Activated CD4-positive, alpha-beta T cell treated with anti-CD3 and anti-CD28 coated beads for 36 hours (primary cell): ENCODE measurements around the gene MAP1S. TPM values are rescaled to one million over a fixed set of nuclear protein-coding genes. Genes with fewer than 3 reads are reported as not detected.

Source experiments
- ATAC-seq: fragments of 200-7000 bp; cut with Tn5 transposase; one replicate; pipeline ENCODE4 v1.10.0; 2021; ENCODE audit warnings: mild to moderate bottlenecking, moderate library complexity
- CTCF ChIA-PET: fragments of 350-600 bp; sonication (Branson Sonifier 250); formaldehyde crosslinking; loops from one replicate; lab custom pipeline; 2021; ENCODE audit warnings: antibody characterized with exemption; lab: Charles Lee
- POLR2A ChIA-PET: fragments of 350-600 bp; sonication (Branson Sonifier 250); formaldehyde crosslinking; loops from one replicate; lab custom pipeline; 2021; ENCODE audit warnings: antibody characterized with exemption, inconsistent platforms; lab: Charles Lee
- DNase-seq: peaks from one replicate; pipeline ENCODE4 v3.0.0-alpha.2; 2020
- H3K27ac Mint-ChIP-seq: one replicate; pipeline ENCODE4 v1.8.0; 2021; ENCODE audit warnings: mixed read lengths
- H3K27me3 Mint-ChIP-seq: one replicate; pipeline ENCODE4 v1.8.0; 2021; ENCODE audit warnings: mixed read lengths
- H3K36me3 Mint-ChIP-seq: one replicate; pipeline ENCODE4 v1.8.0; 2021; ENCODE audit warnings: low read depth, mixed read lengths
- H3K4me1 Mint-ChIP-seq: one replicate; pipeline ENCODE4 v1.8.0; 2021; ENCODE audit warnings: mixed read lengths
- H3K4me3 Mint-ChIP-seq: one replicate; pipeline ENCODE4 v1.8.0; 2021; ENCODE audit warnings: mild to moderate bottlenecking, moderate library complexity, mixed read lengths
- H3K9me3 Mint-ChIP-seq: one replicate; pipeline ENCODE4 v1.8.0; 2021; ENCODE audit warnings: low read depth, mixed read lengths
- intact Hi-C, 2 experiments: fragments of 100-400 bp; cut with DNase I in 1 of 2; cut with micrococcal nuclease in 1 of 2; formaldehyde crosslinking; loops; one replicate each; pipeline versions ENCODE4 v1.14.2 to v1.15.1; 2022 to 2024; cut with DNase I, micrococcal nuclease
- total RNA-seq, 2 experiments: library from RNA; stranded (reverse); gene quantifications; one replicate each; pipeline ENCODE4 v1.2.3, GENCODE V29; 2021

The MAP1S gene
- total RNA-seq, 2 experiments from 2014 or later = 57.6 to 79.3 TPM

GRCh38 chr19:17683078-17683477 lies 36.2 kb upstream of the MAP1S start:
- H3K4me3 Mint-ChIP-seq = no peak overlapping the region
- intact Hi-C loops = loop anchor here in 1 of 2 experiments (10.0 kb wide), 1 partner anchor 232 kb away; no protein-coding TSS in a partner anchor
- H3K27ac Mint-ChIP-seq = no peak overlapping the region
- H3K9me3 Mint-ChIP-seq = no peaks in the 10 kb centered on the region
- peaks cover 14% of the 10 kb centered on the region for H3K4me1 Mint-ChIP-seq
- H3K36me3 Mint-ChIP-seq = no peaks in the 10 kb centered on the region
- DNase-seq (no peak), ATAC-seq (no peak)
- POLR2A ChIA-PET = no interaction called here
- H3K27me3 Mint-ChIP-seq = peaks cover 51% of the 10 kb centered on the region
- CTCF ChIA-PET = no interaction called here

- no peak overlapping the region for H3K27ac Mint-ChIP-seq
- ChIA-PET POLR2A (no interaction called here), CTCF (no interaction called here)
- no peaks in the 10 kb centered on the region for H3K36me3 Mint-ChIP-seq
- peaks cover 55% of the 10 kb centered on the region for H3K27me3 Mint-ChIP-seq
- ATAC-seq (no peak), DNase-seq (no peak)
- no peak overlapping the region for H3K4me3 Mint-ChIP-seq
- intact Hi-C loops = loop anchor here in 1 of 2 experiments (10.0 kb wide), 1 partner anchor 231 kb away; no protein-coding TSS in a partner anchor
- no peaks in the 10 kb centered on the region for H3K9me3 Mint-ChIP-seq
- H3K4me1 Mint-ChIP-seq = peaks cover 17% of the 10 kb centered on the region
Observed at GRCh38 chr19:17684256-17684655, 35.0 kb upstream of the MAP1S start.

GRCh38 chr19:17685451-17686022 lies 33.7 kb upstream of the MAP1S start:
- intact Hi-C loops = loop anchor here in 1 of 2 experiments (10.0 kb wide), 1 partner anchor 229 kb away; no protein-coding TSS in a partner anchor
- ChIA-PET CTCF (no interaction called here), POLR2A (no interaction called here)
- ATAC-seq = no peak
- Mint-ChIP-seq H3K9me3 (no peaks in the 10 kb centered on the region), H3K4me3 (no peak overlapping the region), H3K36me3 (no peaks in the 10 kb centered on the region), H3K27me3 (peaks cover 47% of the 10 kb centered on the region), H3K4me1 (peaks cover 13% of the 10 kb centered on the region), H3K27ac (no peak overlapping the region)
- DNase-seq = no peak

- Mint-ChIP-seq H3K27me3 (peaks cover 47% of the 10 kb centered on the region), H3K4me3 (no peak overlapping the region), H3K36me3 (no peaks in the 10 kb centered on the region), H3K9me3 (no peaks in the 10 kb centered on the region), H3K4me1 (peaks cover 12% of the 10 kb centered on the region), H3K27ac (no peak overlapping the region)
- ChIA-PET POLR2A (no interaction called here), CTCF (no interaction called here)
- intact Hi-C loops = loop anchor here in 1 of 2 experiments (10.0 kb wide), 1 partner anchor 229 kb away; no protein-coding TSS in a partner anchor
- DNase-seq (no peak), ATAC-seq (no peak)
Observed at GRCh38 chr19:17686023-17686521, 33.2 kb upstream of the MAP1S start.

- Mint-ChIP-seq H3K9me3 (no peaks in the 10 kb centered on the region), H3K27me3 (peaks cover 43% of the 10 kb centered on the region), H3K4me3 (no peak overlapping the region), H3K36me3 (no peaks in the 10 kb centered on the region), H3K4me1 (peaks cover 12% of the 10 kb centered on the region), H3K27ac (no peak overlapping the region)
- no peak for ATAC-seq
- CTCF ChIA-PET = interaction anchor here (0.5 to 0.7 kb wide), 2 partner anchors 13 to 172 kb away, joined by 3 to 5 read pairs; no protein-coding TSS in a partner anchor
- DNase-seq = no peak
- intact Hi-C loops = loop anchor here in 1 of 2 experiments (10.0 kb wide), 1 partner anchor 228 kb away; no protein-coding TSS in a partner anchor
- POLR2A ChIA-PET = no interaction called here
Observed at GRCh38 chr19:17686592-17687024, 32.7 kb upstream of the MAP1S start.

GRCh38 chr19:17687141-17687856 lies 32.0 kb upstream of the MAP1S start:
- POLR2A ChIA-PET = no interaction called here
- Mint-ChIP-seq H3K4me1 (peaks cover 12% of the 10 kb centered on the region), H3K27me3 (peaks cover 43% of the 10 kb centered on the region), H3K36me3 (no peaks in the 10 kb centered on the region), H3K27ac (no peak overlapping the region), H3K9me3 (no peaks in the 10 kb centered on the region), H3K4me3 (no peak overlapping the region)
- no peak for DNase-seq
- intact Hi-C loops = loop anchor here in 1 of 2 experiments (10.0 kb wide), 1 partner anchor 228 kb away; no protein-coding TSS in a partner anchor
- CTCF ChIA-PET = interaction anchor here (0.5 to 0.8 kb wide), 3 partner anchors 13 to 172 kb away, joined by 3 to 5 read pairs (median 3); no protein-coding TSS in a partner anchor
- ATAC-seq = no peak

GRCh38 chr19:17687857-17688784 lies 31.2 kb upstream of the MAP1S start, which contains the start of gene UNC13A:
Gene UNC13A, minus strand, starts transcription at chr19:17688354. Its CDS starts 155 bp downstream, at chr19:17688199.
- ATAC-seq = peak; percentile 75
- POLR2A ChIA-PET = no interaction called here

GRCh38 chr19:17688853-17689595 lies 30.3 kb upstream of the MAP1S start:
- no peaks in the 10 kb centered on the region for H3K36me3 Mint-ChIP-seq
- H3K9me3 Mint-ChIP-seq = no peaks in the 10 kb centered on the region
- ChIA-PET CTCF (interaction anchor here (0.7 kb wide), 1 partner anchor 288 kb away, joined by 4 read pairs; no protein-coding TSS in a partner anchor), POLR2A (no interaction called here)
- H3K4me1 Mint-ChIP-seq = peaks cover 12% of the 10 kb centered on the region
- peaks cover 39% of the 10 kb centered on the region for H3K27me3 Mint-ChIP-seq
- DNase-seq = no peak
- intact Hi-C loops = loop anchor here in 1 of 2 experiments (10.0 kb wide), 1 partner anchor 226 kb away; no protein-coding TSS in a partner anchor
- ATAC-seq = no peak
- no peak overlapping the region for H3K4me3 Mint-ChIP-seq
- no peak overlapping the region for H3K27ac Mint-ChIP-seq

More at GRCh38 chr19:17687857-17688784, 31.2 kb upstream of the MAP1S start, which contains the start of gene UNC13A:
- H3K9me3 Mint-ChIP-seq = no peaks in the 10 kb centered on the region
- intact Hi-C loops = loop anchor here in 1 of 2 experiments (10.0 kb wide), 1 partner anchor 227 kb away; no protein-coding TSS in a partner anchor
- no peak within 1 kb of the TSS for H3K27ac Mint-ChIP-seq
- DNase-seq = peak; percentile 75
- no peaks in the 10 kb centered on the region for H3K36me3 Mint-ChIP-seq
- H3K4me3 Mint-ChIP-seq = no peak within 1 kb of the TSS
- H3K27me3 Mint-ChIP-seq = peaks cover 40% of the 10 kb centered on the region
- CTCF ChIA-PET = interaction anchor here (0.8 kb wide), 1 partner anchor 14 kb away, joined by 3 read pairs; no protein-coding TSS in a partner anchor
- H3K4me1 Mint-ChIP-seq = peaks cover 12% of the 10 kb centered on the region

- H3K36me3 Mint-ChIP-seq = no peaks in the 10 kb centered on the region
- no peaks in the 10 kb centered on the region for H3K9me3 Mint-ChIP-seq
- peaks cover 26% of the 10 kb centered on the region for H3K27me3 Mint-ChIP-seq
Observed at GRCh38 chr19:17692566-17692965, 26.7 kb upstream of the MAP1S start.

GRCh38 chr19:17695198-17695597 lies 24.1 kb upstream of the MAP1S start:
- ChIA-PET CTCF (no interaction called here), POLR2A (no interaction called here)
- no peaks in the 10 kb centered on the region for H3K9me3 Mint-ChIP-seq
- H3K4me1 Mint-ChIP-seq = no peaks in the 10 kb centered on the region
- ATAC-seq = no peak
- H3K36me3 Mint-ChIP-seq = no peaks in the 10 kb centered on the region
- no peak overlapping the region for H3K4me3 Mint-ChIP-seq
- peaks cover 25% of the 10 kb centered on the region for H3K27me3 Mint-ChIP-seq
- no peak for DNase-seq
- intact Hi-C loops = no loop called here
- no peak overlapping the region for H3K27ac Mint-ChIP-seq

More at GRCh38 chr19:17692566-17692965, 26.7 kb upstream of the MAP1S start:
- ChIA-PET POLR2A (no interaction called here), CTCF (interaction anchor here (0.6 to 1.9 kb wide), 2 partner anchors 12 to 113 kb away, joined by 3 to 5 read pairs; no protein-coding TSS in a partner anchor)
- peaks cover 5% of the 10 kb centered on the region for H3K4me1 Mint-ChIP-seq
- DNase-seq = no peak
- intact Hi-C loops = no loop called here
- no peak overlapping the region for H3K4me3 Mint-ChIP-seq
- no peak overlapping the region for H3K27ac Mint-ChIP-seq
- no peak for ATAC-seq
